ENCODE results near the gene ALLC. TPM values are rescaled to one million over a fixed set of nuclear protein-coding genes. Genes with fewer than 3 reads are reported as not detected.

Gene ALLC
- total and polyA plus RNA-seq, 10 donors: not detected

DNA sequence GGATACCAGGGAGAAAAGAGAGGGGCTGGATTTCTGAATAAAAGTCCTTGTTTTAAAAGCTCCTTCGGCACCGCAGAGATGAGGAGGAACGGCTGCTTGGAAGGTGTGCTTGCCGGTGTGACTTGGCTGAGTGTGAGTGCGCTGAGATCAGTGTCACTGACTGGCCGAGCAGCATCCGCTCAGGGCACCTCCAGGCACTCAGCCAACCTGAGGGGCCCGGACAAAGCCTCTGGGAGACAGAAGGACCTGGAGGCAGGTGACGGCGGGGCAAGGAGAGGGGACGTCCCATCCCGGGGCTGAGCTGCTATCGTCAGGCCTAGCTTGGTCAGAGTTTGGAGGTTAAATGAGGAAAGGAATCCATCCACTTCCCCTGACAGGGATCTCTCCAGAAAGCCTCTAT is 16.8 kb upstream of the ALLC start:
- Histone ChIP-seq H3K4me1 (peaks cover 0 to under 1% (median 0%) of the 10 kb centered on the region in 6 donors), H3K27me3 (replicated peaks in 1 of 7) (no peaks in the 10 kb centered on the region), H3K4me3 (no peak overlapping the region), H3K27ac (no peak overlapping the region), H3K9me3 (no peaks in the 10 kb centered on the region), H3K36me3 (no peaks in the 10 kb centered on the region)
- WGBS, 5 donors: 88 to 96% (median 91%) methylated on average over 13 of the region's 13 CpGs
- intact Hi-C loops (cut with DNase I; ENCODE audit: low total_unique reads): no loop called here
- DNase-seq: peak; percentile 48
- no peak for TF ChIP-seq POLR2AphosphoS5 (IDR thresholded peaks at IDR 0.05)
- TF ChIP-seq POLR2A (IDR thresholded peaks at IDR 0.05): no peak
- TF ChIP-seq CTCF (IDR thresholded peaks at IDR 0.05 in 8 of 11, conservative IDR thresholded peaks at IDR 0.05 in 3 of 11): no peak

GRCh38 chr2:3641841-3642421 is 16.1 kb upstream of the ALLC start:
- no peak overlapping the region for H3K27ac ChIP-seq
- H3K27me3 ChIP-seq (replicated peaks in 1 of 7): no peaks in the 10 kb centered on the region
- H3K9me3 ChIP-seq: no peaks in the 10 kb centered on the region
- TF ChIP-seq CTCF (IDR thresholded peaks at IDR 0.05 in 8 of 11, conservative IDR thresholded peaks at IDR 0.05 in 3 of 11) (no peak), POLR2A (IDR thresholded peaks at IDR 0.05) (no peak), POLR2AphosphoS5 (IDR thresholded peaks at IDR 0.05) (no peak)
- intact Hi-C loops (cut with DNase I; ENCODE audit: low total_unique reads): no loop called here
- H3K36me3 ChIP-seq: no peaks in the 10 kb centered on the region
- H3K4me1 ChIP-seq: no peaks in the 10 kb centered on the region
- H3K4me3 ChIP-seq: no peak overlapping the region
- peak; percentile 68 for DNase-seq
- 83 to 93% (median 89%) methylated on average over 25 to 26 of the region's 26 CpGs for WGBS, 5 donors

DNA sequence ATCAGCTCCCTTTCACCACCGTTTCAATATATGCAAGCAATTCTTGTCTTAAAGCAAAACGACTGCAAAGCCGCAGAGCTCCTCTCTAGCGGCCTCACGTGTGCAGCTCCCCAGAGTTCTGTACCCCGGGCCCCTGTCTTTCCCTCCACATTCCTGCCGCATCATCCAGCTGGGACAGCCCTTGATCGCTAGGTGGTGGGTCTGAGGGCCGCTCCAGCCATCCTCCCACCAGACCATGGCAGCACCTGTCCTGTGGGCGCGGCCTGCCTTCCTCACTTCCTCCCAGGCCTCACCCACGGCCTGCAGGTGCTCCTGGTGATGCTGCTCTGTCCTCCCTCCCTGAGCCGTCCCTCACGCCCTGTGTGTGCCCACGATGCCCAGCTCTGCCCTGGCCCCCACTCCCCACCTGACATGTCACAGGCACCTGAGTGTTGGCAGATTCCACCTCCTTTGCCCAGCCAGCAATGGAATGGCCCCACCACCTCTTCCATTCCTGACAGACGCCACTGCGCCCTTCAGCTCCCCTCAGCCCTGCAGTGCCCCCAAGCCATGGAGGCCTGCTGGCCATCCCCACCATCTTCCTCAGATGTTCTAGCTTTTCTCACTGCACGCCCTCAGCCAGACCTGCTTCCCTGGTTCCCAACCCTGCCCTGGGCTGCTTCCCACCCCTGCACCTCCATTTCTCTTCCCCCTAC is 15.3 kb upstream of the ALLC start:
- Histone ChIP-seq H3K27me3 (replicated peaks in 1 of 7) (no peaks in the 10 kb centered on the region), H3K4me1 (no peaks in the 10 kb centered on the region), H3K9me3 (no peaks in the 10 kb centered on the region), H3K36me3 (no peaks in the 10 kb centered on the region), H3K4me3 (no peak overlapping the region), H3K27ac (no peak overlapping the region)
- DNase-seq: peak; percentile 67
- TF ChIP-seq POLR2AphosphoS5 (IDR thresholded peaks at IDR 0.05) (no peak), POLR2A (IDR thresholded peaks at IDR 0.05) (no peak), CTCF (IDR thresholded peaks at IDR 0.05 in 8 of 11, conservative IDR thresholded peaks at IDR 0.05 in 3 of 11) (no peak)
- intact Hi-C loops (cut with DNase I; ENCODE audit: low total_unique reads): no loop called here
- 83 to 88% (median 86%) methylated on average over 18 of the region's 18 CpGs for WGBS, 5 donors

DNA sequence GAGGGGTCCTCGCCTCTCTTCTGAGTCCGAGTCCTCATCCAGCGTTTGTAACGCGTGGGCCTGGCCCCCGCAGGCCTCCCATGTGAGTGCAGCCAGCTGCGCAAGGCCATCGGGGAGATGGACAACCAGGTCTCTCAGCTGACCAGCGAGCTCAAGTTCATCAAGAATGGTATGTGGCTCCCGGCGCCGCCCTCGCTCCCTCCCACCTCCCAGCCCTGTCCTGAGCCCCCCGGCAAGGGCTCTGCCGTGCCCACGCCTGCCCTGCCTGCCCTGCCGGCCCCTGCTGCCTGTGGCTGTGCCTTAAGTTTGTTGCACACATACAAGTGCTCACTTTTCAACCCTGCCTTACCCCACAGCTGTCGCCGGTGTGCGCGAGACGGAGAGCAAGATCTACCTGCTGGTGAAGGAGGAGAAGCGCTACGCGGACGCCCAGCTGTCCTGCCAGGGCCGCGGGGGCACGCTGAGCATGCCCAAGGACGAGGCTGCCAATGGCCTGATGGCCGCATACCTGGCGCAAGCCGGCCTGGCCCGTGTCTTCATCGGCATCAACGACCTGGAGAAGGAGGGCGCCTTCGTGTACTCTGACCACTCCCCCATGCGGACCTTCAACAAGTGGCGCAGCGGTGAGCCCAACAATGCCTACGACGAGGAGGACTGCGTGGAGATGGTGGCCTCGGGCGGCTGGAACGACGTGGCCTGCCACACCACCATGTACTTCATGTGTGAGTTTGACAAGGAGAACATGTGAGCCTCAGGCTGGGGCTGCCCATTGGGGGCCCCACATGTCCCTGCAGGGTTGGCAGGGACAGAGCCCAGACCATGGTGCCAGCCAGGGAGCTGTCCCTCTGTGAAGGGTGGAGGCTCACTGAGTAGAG is 14.4 kb upstream of the ALLC start:
- 89 to 90% (median 89%) methylated on average over 36 to 48 of the region's 48 CpGs for WGBS, 5 donors
- DNase-seq: peak; percentile 72
- Histone ChIP-seq H3K9me3 (no peaks in the 10 kb centered on the region), H3K36me3 (no peaks in the 10 kb centered on the region), H3K27ac (no peak overlapping the region), H3K4me3 (no peak overlapping the region), H3K4me1 (no peaks in the 10 kb centered on the region), H3K27me3 (replicated peaks in 1 of 7) (no peaks in the 10 kb centered on the region)
- TF ChIP-seq CTCF (IDR thresholded peaks at IDR 0.05 in 8 of 11, conservative IDR thresholded peaks at IDR 0.05 in 3 of 11) (no peak), POLR2AphosphoS5 (IDR thresholded peaks at IDR 0.05) (no peak), POLR2A (IDR thresholded peaks at IDR 0.05) (no peak)
- intact Hi-C loops (cut with DNase I; ENCODE audit: low total_unique reads): no loop called here
